Ovary (tissue), 3 donors: ENCODE data around the gene PRR14.

Experiments
- POLR2A ChIP-seq: fragments of 450-650 bp; IDR thresholded peaks from one replicate; pipeline ENCODE4 v1.6.1; 2017; ENCODE audit warnings: antibody characterized with exemption, mild to moderate bottlenecking, moderate library complexity
- TF ChIP-seq, protein P1 (sequence below), 3 donors: fragments of 450-650 bp in 2 of 3; fragments of 200-600 bp in 1 of 3; IDR thresholded peaks; one replicate each; pipeline versions ENCODE4 v1.5.1 to v1.8.0; 2016 to 2022; ENCODE audit warnings: antibody characterized with exemption in 3 of 3, mild to moderate bottlenecking in 1 of 3
- donor health status: DM: no; HTN: no; CAD: no.

GRCh38 chr16:30645727-30646126 lies 5.0 kb upstream of the PRR14 start:
- TF ChIP-seq, protein P1, sequence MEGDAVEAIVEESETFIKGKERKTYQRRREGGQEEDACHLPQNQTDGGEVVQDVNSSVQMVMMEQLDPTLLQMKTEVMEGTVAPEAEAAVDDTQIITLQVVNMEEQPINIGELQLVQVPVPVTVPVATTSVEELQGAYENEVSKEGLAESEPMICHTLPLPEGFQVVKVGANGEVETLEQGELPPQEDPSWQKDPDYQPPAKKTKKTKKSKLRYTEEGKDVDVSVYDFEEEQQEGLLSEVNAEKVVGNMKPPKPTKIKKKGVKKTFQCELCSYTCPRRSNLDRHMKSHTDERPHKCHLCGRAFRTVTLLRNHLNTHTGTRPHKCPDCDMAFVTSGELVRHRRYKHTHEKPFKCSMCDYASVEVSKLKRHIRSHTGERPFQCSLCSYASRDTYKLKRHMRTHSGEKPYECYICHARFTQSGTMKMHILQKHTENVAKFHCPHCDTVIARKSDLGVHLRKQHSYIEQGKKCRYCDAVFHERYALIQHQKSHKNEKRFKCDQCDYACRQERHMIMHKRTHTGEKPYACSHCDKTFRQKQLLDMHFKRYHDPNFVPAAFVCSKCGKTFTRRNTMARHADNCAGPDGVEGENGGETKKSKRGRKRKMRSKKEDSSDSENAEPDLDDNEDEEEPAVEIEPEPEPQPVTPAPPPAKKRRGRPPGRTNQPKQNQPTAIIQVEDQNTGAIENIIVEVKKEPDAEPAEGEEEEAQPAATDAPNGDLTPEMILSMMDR (IDR thresholded peaks at IDR 0.05): no peak
- no peak for TF ChIP-seq POLR2A
